A549 (cell line): ENCODE measurements around the gene SYNGR2. TPM values are rescaled to one million over a fixed set of nuclear protein-coding genes. Genes with fewer than 3 reads are reported as not detected.

ENCODE experiments used
- ATAC-seq, 2 experiments: fragments of 200-7000 bp in 1 of 2; fragments of >200 bp in 1 of 2; cut with Nextera tagmentation in 1 of 2; cut with Tn5 transposase in 1 of 2; 3 replicates each; pipeline versions ENCODE4 v1.8.0 to v1.9.1; 2018 to 2020; ENCODE audit warnings: mild to moderate bottlenecking in 1 of 2, moderate library complexity in 1 of 2
- CTCF ChIA-PET: fragments of 300-600 bp; sonication (Branson Sonifier 250); formaldehyde crosslinking; extraction: SDS; loops from one replicate; lab custom pipeline; 2021; ENCODE audit warnings: antibody characterized with exemption, inconsistent platforms; lab: Yijun Ruan, JAX
- POLR2A ChIA-PET: fragments of 350-600 bp; formaldehyde crosslinking; extraction: SDS; loops from one replicate; lab custom pipeline; 2021; ENCODE audit warnings: antibody characterized with exemption, inconsistent platforms; lab: Yijun Ruan, JAX
- DNase-seq, 2 experiments: peaks; one replicate each; pipeline versions ENCODE4 v3.0.0 to v3.0.0-alpha.2; 2011 to 2016; ENCODE audit warnings: low read depth in 1 of 2, low spot score in 1 of 2
- FAIRE-seq: peaks from 2 replicates; lab custom pipeline; 2011; peaks lifted over from hg19 to GRCh38; lab: Jason Lieb, UNC
- H3K27ac ChIP-seq, 2 experiments: fragments of >200 bp; sonication (Bioruptor Twin); formaldehyde crosslinking; 3 replicates each; pipeline ENCODE4 v1.5.1; 2016 to 2017
- H3K4me1 ChIP-seq: fragments of >200 bp; sonication (Bioruptor Twin); formaldehyde crosslinking; 3 replicates; pipeline ENCODE4 v1.6.1; 2016
- H3K4me2 ChIP-seq: fragments of >200 bp; sonication (Bioruptor Twin); formaldehyde crosslinking; 3 replicates; pipeline ENCODE4 v1.6.1; 2016
- H3K4me3 ChIP-seq: fragments of >200 bp; sonication (Bioruptor Twin); formaldehyde crosslinking; 3 replicates; pipeline ENCODE4 v1.5.1; 2016
- H3K9me3 ChIP-seq: fragments of >200 bp; sonication (Bioruptor Twin); formaldehyde crosslinking; 3 replicates; pipeline ENCODE4 v1.6.1; 2016
- CBX8 ChIP-seq: fragments of 200-600 bp; sonication (generic); IDR thresholded peaks from 2 replicates; pipeline ENCODE4 v1.6.1; 2016
- FOSB ChIP-seq: fragments of 250-450 bp; sonication (Bioruptor Pico); IDR thresholded peaks from 2 replicates; pipeline ENCODE4 v1.5.0; 2020; ENCODE audit warnings: mild to moderate bottlenecking, moderate library complexity
- FOSL2 ChIP-seq, 2 experiments: fragments of 450-650 bp in 1 of 2; fragments of >200 bp in 1 of 2; sonication (Bioruptor Twin) in 1 of 2; formaldehyde crosslinking; IDR thresholded peaks; 2 replicates each; pipeline versions ENCODE4 v1.5.0 to v1.6.1; 2016 to 2020; ENCODE audit warnings: mild to moderate bottlenecking in 1 of 2, moderate library complexity in 1 of 2
- GATA3 ChIP-seq: IDR thresholded peaks from 2 replicates; pipeline ENCODE4 v1.6.1; 2012; ENCODE audit warnings: borderline replicate concordance
- JUN ChIP-seq, 2 experiments: fragments of >200 bp; sonication (Bioruptor Twin); formaldehyde crosslinking; IDR thresholded peaks; 2 replicates in 1 of 2; 3 replicates in 1 of 2; pipeline ENCODE4 v1.6.1; 2016 to 2017
- KDM5A ChIP-seq: fragments of 200-600 bp; sonication (generic); IDR thresholded peaks from 2 replicates; pipeline ENCODE4 v1.6.1; 2016; ENCODE audit warnings: antibody characterized with exemption, mild to moderate bottlenecking
- MAFK ChIP-seq: fragments of 450-650 bp; IDR thresholded peaks from 2 replicates; pipeline ENCODE4 v1.6.1; 2014; ENCODE audit not compliant: partially characterized antibody
- MAZ ChIP-seq: fragments of 150-350 bp; IDR thresholded peaks from 2 replicates; pipeline ENCODE4 v1.6.1; 2014; ENCODE audit warnings: antibody characterized with exemption, low read depth, low read length, borderline replicate concordance
- NPAS2 ChIP-seq: fragments of 250-450 bp; sonication (Bioruptor Pico); IDR thresholded peaks from 2 replicates; pipeline ENCODE4 v1.8.0; 2022; ENCODE audit warnings: mild to moderate bottlenecking, moderate library complexity, borderline replicate concordance
- PHF8 ChIP-seq: fragments of 200-600 bp; sonication (generic); IDR thresholded peaks from 2 replicates; pipeline ENCODE4 v1.6.1; 2016; ENCODE audit warnings: low read depth, mild to moderate bottlenecking, antibody characterized with exemption, moderate library complexity, borderline replicate concordance
- POLR2A ChIP-seq: IDR thresholded peaks from 2 replicates; pipeline ENCODE4 v1.6.1; 2012; ENCODE audit warnings: mild to moderate bottlenecking, low read length
- RARB ChIP-seq: fragments of 250-450 bp; sonication (Bioruptor Pico); IDR thresholded peaks from 2 replicates; pipeline ENCODE4 v1.8.0; 2021; ENCODE audit warnings: mild to moderate bottlenecking, moderate library complexity
- RCOR1 ChIP-seq: fragments of 150-350 bp; IDR thresholded peaks from 2 replicates; pipeline ENCODE4 v1.6.1; 2014; ENCODE audit warnings: antibody characterized with exemption, low read length, low read depth
- RFX5 ChIP-seq: fragments of 450-650 bp; IDR thresholded peaks from 2 replicates; pipeline ENCODE4 v1.7.1; 2014; ENCODE audit warnings: antibody characterized with exemption, mild to moderate bottlenecking, moderate library complexity
- SREBF2 ChIP-seq: fragments of 450-650 bp; IDR thresholded peaks from 2 replicates; pipeline ENCODE4 v1.6.1; 2014; ENCODE audit warnings: mild to moderate bottlenecking, moderate library complexity
- TP53 ChIP-seq: fragments of 250-450 bp; sonication (Bioruptor Pico); IDR thresholded peaks from 2 replicates; pipeline ENCODE4 v1.5.0; 2021; ENCODE audit warnings: mild to moderate bottlenecking, moderate library complexity
- ZSCAN20 ChIP-seq: fragments of 250-450 bp; sonication (Bioruptor Pico); IDR thresholded peaks from 2 replicates; pipeline ENCODE4 v1.8.0; 2022; ENCODE audit warnings: mild to moderate bottlenecking, moderate library complexity
- WGBS: methylation state at CpG from one replicate; pipeline ENCODE4 v1.1.6; 2017; ENCODE audit errors: missing lambda C conversion rate; 5-methylcytosine and 5-hydroxymethylcytosine counted together
- polyA plus RNA-seq, 4 experiments: library from polyadenylated mRNA; depleted of rRNA in 3 of 4; stranded (reverse); fragments of >200 nt; fragmentation: RNase III in 1 of 4; extraction: RNeasy Plus Mini Kit Qiagen cat#74134 plus additional on column Dnase treatment in 1 of 4; gene quantifications; 2 replicates in 3 of 4; 3 replicates in 1 of 4; pipeline ENCODE4 v1.2.3, GENCODE V29; 2011 to 2017
- TF ChIP-seq, protein P1 (sequence below): IDR thresholded peaks from 2 replicates; pipeline ENCODE4 v1.6.1; 2012
- TF ChIP-seq, protein P2 (sequence below): IDR thresholded peaks from 2 replicates; pipeline ENCODE4 v1.6.1; 2012; ENCODE audit warnings: low read depth, borderline replicate concordance
- TF ChIP-seq, protein P3 (sequence below): fragments of 250-450 bp; sonication (Bioruptor Pico); IDR thresholded peaks from 2 replicates; pipeline ENCODE4 v1.5.0; 2021; ENCODE audit warnings: mild to moderate bottlenecking, moderate library complexity, borderline replicate concordance
- TF ChIP-seq, protein P4 (sequence below): fragments of >200 bp; sonication (Bioruptor Twin); formaldehyde crosslinking; IDR thresholded peaks from 2 replicates; pipeline ENCODE4 v1.6.1; 2016

Gene SYNGR2
- polyA plus RNA-seq, 2 of the 4 experiments (the other 2 are of a cell fraction), result 102 to 113 TPM

DNA sequence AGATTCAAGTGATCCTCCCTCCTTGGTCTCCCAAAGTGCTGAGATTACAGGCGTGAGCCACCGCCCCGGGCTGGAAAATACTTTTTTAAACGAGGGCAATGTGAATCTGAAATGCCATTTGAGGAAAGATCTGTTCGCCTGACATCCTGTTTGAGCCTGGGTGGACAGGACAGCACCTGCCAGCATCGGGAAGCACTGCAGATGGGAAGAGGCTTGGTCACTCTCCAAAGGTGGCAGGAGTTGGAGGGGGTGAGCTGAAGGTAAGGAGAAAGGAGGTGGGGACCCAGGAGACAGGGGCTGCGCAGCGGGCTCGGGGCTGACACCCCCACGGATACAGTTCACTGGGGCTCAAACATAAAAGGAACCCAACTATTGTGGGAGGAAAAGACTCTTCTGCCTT lies 41.7 kb downstream of the SYNGR2 start:
- WGBS, result 68% methylated on average over 10 of the region's 10 CpGs
- Histone ChIP-seq H3K4me3 (no peak overlapping the region), H3K4me1 (peaks cover 2% of the 10 kb centered on the region; the same call in 1 of the 3 replicates), H3K4me2 (no peak overlapping the region), H3K27ac (no peak overlapping the region), H3K9me3 (no peaks in the 10 kb centered on the region)
- no peak for DNase-seq
- TF ChIP-seq POLR2A (no peak), FOSL2 (IDR thresholded peaks at IDR 0.05) (no peak), FOSL2 (CRISPR knock-in tag; IDR thresholded peaks at IDR 0.05) (no peak), FOSB (CRISPR knock-in tag) (no peak), MAZ (no peak), ZSCAN20 (CRISPR knock-in tag) (no peak), CBX8 (no peak), RFX5 (no peak), GATA3 (no peak)
- TF ChIP-seq, protein P1, sequence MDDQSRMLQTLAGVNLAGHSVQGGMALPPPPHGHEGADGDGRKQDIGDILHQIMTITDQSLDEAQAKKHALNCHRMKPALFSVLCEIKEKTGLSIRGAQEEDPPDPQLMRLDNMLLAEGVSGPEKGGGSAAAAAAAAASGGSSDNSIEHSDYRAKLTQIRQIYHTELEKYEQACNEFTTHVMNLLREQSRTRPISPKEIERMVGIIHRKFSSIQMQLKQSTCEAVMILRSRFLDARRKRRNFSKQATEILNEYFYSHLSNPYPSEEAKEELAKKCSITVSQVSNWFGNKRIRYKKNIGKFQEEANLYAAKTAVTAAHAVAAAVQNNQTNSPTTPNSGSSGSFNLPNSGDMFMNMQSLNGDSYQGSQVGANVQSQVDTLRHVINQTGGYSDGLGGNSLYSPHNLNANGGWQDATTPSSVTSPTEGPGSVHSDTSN, result no peak
- TF ChIP-seq, protein P2, sequence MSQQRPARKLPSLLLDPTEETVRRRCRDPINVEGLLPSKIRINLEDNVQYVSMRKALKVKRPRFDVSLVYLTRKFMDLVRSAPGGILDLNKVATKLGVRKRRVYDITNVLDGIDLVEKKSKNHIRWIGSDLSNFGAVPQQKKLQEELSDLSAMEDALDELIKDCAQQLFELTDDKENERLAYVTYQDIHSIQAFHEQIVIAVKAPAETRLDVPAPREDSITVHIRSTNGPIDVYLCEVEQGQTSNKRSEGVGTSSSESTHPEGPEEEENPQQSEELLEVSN, result no peak
- POLR2A ChIA-PET, result interaction anchor here (0.6 to 0.7 kb wide), 2 partner anchors 8 to 41 kb away, joined by 3 read pairs; no protein-coding TSS in a partner anchor
- FAIRE-seq, result no peak
- no peak for ATAC-seq
- CTCF ChIA-PET, result interaction anchor here (0.6 to 1.0 kb wide), 3 partner anchors 13 to 98 kb away, joined by 4 read pairs; no protein-coding TSS in a partner anchor

DNA sequence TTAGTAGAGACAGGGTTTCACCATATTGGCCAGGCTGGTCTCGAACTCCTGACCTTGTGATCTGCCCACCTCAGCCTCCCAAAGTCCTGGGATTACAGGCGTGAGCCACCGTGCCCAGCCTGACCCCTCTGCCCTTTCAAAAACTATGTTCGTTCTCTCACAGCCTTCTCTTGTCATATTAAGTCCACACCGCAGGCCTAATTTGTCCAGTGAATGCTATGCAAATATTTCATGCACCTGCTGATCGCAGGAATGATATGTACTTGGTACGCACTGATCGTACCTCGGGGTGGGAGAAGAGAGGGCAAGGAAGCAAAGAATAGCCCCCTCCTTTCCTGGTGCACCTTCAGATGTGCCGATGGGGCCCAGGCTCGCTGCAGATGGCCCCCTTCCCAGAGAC lies 42.7 kb downstream of the SYNGR2 start:
- Histone ChIP-seq H3K4me2 (no peak overlapping the region), H3K9me3 (no peaks in the 10 kb centered on the region)
- ATAC-seq, result no peak
- no peak for DNase-seq
- CTCF ChIA-PET, result interaction anchor here (0.6 kb wide), 1 partner anchor 99 kb away, joined by 4 read pairs; no protein-coding TSS in a partner anchor
- 68% methylated on average over 11 of the region's 11 CpGs for WGBS
- TF ChIP-seq NPAS2 (no peak), SREBF2 (no peak), PHF8 (no peak), MAFK (no peak), RARB (CRISPR knock-in tag) (no peak), KDM5A (no peak), CBX8 (no peak), TP53 (CRISPR knock-in tag) (no peak), MAZ (no peak), RCOR1 (no peak), JUN (IDR thresholded peaks at IDR 0.05) (no peak)
- TF ChIP-seq, protein P1, result no peak
- TF ChIP-seq, protein P3, sequence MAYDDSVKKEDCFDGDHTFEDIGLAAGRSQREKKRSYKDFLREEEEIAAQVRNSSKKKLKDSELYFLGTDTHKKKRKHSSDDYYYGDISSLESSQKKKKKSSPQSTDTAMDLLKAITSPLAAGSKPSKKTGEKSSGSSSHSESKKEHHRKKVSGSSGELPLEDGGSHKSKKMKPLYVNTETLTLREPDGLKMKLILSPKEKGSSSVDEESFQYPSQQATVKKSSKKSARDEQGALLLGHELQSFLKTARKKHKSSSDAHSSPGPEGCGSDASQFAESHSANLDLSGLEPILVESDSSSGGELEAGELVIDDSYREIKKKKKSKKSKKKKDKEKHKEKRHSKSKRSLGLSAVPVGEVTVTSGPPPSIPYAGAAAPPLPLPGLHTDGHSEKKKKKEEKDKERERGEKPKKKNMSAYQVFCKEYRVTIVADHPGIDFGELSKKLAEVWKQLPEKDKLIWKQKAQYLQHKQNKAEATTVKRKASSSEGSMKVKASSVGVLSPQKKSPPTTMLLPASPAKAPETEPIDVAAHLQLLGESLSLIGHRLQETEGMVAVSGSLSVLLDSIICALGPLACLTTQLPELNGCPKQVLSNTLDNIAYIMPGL, result no peak
- TF ChIP-seq, protein P2, result no peak
- TF ChIP-seq, protein P4, sequence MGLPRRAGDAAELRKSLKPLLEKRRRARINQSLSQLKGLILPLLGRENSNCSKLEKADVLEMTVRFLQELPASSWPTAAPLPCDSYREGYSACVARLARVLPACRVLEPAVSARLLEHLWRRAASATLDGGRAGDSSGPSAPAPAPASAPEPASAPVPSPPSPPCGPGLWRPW, result no peak
- TF ChIP-seq, all 56 proteins: peak for 0
- FAIRE-seq, result no peak
- no peak overlapping the region for H3K27ac ChIP-seq
- POLR2A ChIA-PET, result no interaction called here
- no peak overlapping the region for H3K4me3 ChIP-seq
- peaks cover 9% of the 10 kb centered on the region for H3K4me1 ChIP-seq
